CD4-positive, alpha-beta T cell treated with Interleukin-17A for 1 hour (primary cell): ENCODE data around the gene FKBP15.
"Not testable (repeated sequence)": the region's sequence is repeated elsewhere in the genome, so short reads cannot be mapped to it uniquely, and the experiment has no call there.

Experiments used
- DNase-seq: peaks from one replicate; pipeline ENCODE4 v3.0.0-alpha.2; 2020

The FKBP15 gene

GRCh38 chr9:113148781-113149510, 72.1 kb downstream of the FKBP15 start:
- DNase-seq: no peak

- DNase-seq: no peak
Measured at GRCh38 chr9:113148372-113148705, 72.7 kb downstream of the FKBP15 start.

DNA sequence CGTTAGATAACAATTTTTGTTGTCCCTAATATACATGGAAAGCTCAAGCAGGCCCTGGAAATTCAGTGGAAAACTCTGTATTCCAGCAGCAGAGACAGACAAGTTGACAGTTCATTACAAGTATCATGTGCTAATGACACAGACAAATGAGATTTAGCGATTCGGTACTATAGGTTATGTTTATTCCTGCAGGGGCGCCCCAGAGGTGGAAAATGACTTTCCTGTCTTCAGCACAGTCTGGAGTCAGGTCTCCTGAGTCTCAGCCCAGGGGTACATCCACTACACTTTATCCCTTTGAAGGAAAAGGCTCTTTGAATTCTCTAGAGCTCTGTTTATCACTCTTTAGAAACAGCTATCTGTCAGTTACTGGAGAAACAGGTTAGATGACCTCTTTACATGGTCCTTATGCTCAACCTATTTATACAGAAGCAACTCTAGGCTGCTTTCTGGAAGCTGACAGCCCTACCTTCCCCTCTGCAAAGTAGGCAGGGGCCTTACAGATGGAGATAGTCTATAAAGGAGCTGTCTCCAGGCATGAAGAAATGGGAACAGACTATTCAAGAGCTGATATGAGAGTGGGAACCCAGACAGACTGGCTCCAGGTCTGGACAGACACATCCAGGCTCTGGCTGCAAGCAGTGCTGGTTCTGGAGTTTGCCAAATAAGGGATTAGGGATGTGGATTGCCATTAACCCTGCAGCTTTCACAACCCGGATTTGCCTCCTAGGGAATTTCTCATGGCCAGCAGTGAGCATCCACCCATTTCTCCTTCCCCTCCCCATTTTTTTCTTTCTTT, 77.4 kb downstream of the FKBP15 start:
- DNase-seq: no peak

- not testable (repeated sequence) for DNase-seq
Measured at GRCh38 chr9:113140896-113141295, 80.2 kb downstream of the FKBP15 start.

- no peak for DNase-seq
Measured at GRCh38 chr9:113139953-113140352, 81.1 kb downstream of the FKBP15 start.

DNA sequence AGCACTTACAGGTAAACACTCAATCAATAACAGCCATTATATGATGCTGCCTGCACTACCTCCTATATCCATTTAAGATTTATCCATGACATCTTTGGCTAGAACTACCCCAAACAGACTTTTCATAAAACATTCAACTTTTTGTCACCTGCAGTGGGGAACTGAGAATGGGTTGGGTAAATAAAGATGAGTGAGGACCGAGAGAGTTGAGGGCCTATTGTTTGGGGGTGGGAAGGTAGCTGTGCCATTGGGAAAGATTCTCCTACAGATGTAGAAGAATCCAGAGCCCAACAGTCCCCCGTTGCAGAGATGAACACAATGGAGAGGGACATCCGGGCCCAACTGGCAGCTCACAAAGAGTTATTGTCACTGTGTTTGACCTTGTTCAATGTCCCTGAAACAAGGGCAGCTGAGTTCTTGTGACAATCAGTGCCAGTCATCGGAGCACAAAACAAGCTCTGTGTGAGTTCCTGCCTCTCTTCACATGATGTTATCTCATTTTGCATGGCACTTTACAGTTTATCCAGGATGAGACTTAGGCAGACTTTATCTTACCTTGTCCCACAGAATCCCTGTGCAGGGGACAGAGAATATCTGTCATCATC, 81.8 kb downstream of the FKBP15 start:
- DNase-seq: no peak

GRCh38 chr9:113138760-113139159, 82.3 kb downstream of the FKBP15 start:
- no peak for DNase-seq

DNA sequence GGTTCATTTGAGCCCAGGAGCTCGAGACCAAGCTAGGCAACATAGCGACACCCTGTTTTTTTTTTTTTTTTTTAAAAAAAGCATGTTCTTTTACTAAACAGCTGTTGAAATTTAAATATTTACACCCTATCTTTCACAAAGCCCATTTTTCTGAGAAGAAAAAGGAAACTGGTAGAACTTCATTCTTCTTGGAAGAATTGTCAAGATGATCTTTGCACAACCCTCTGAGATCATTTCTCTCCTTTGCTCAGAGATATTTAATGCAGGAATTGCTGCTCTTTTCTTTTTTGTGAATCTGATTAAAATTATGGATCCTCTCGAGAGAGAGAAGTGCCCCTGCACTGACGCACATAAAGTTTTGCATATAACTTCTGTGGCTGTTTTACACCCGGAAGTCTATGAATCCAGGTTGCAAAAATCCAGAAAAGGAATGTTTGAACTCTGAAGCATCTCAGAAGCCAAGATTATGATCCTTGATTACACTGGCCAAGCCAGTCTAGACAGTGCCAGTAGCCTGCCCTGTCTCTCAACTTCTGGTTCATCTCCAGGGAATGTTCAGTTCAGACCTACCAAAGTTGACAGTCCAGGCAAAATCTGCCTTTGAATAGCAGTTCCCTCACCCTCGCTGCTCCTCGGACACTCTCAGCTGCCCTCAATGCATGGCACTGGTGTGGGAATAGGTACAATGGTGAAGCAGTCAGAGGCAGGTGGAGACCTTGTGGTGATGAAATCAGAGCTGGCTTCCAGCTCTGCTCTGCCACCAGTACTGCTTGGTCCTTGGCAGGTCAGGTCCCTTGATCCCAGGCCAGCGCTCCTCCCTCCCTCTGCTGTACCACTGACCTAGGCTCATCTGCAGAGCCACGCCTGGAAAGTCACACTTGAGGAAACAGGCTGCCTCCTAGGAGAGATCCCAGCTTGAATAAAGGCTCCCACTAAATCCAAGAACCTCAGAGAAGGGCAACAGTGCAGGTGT, 83.6 kb downstream of the FKBP15 start:
- no peak for DNase-seq

GRCh38 chr9:113131689-113132151, 89.4 kb downstream of the FKBP15 start:
- DNase-seq: no peak

DNA sequence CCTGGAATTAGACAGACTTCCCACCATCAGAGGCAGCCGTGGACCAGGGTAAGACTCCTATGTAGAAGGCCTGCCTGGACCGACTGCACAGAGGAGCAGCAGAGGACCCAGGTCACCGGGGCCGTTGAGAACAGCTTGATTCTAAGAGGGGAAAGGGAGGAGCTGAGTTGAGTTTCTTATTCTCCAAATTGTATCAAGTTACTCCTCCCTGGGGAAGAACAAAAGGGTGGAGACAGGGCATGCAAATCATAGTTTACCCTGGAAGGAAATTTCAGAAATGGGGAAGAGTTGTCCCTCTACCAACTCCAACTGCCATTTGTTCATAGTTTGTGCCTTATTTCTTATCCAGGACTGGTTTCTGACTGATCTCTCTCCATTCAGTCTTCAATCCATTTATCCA, 91.2 kb downstream of the FKBP15 start:
- no peak for DNase-seq

- no peak for DNase-seq
Measured at GRCh38 chr9:113129466-113129865, 91.6 kb downstream of the FKBP15 start.

- peak; percentile 5 for DNase-seq
Measured at GRCh38 chr9:113125386-113126035, 95.6 kb downstream of the FKBP15 start.

GRCh38 chr9:113118829-113119228, 102.2 kb downstream of the FKBP15 start:
- not testable (repeated sequence) for DNase-seq
